T-helper 9 cell (primary cell): ENCODE results near the gene SNX9.
"Not testable (repeated sequence)": the region's sequence is repeated elsewhere in the genome, so short reads cannot be mapped to it uniquely, and the experiment has no call there.

Experiments used
- DNase-seq: peaks from one replicate; pipeline ENCODE4 v3.0.0-alpha.2; 2020

The SNX9 gene

DNA sequence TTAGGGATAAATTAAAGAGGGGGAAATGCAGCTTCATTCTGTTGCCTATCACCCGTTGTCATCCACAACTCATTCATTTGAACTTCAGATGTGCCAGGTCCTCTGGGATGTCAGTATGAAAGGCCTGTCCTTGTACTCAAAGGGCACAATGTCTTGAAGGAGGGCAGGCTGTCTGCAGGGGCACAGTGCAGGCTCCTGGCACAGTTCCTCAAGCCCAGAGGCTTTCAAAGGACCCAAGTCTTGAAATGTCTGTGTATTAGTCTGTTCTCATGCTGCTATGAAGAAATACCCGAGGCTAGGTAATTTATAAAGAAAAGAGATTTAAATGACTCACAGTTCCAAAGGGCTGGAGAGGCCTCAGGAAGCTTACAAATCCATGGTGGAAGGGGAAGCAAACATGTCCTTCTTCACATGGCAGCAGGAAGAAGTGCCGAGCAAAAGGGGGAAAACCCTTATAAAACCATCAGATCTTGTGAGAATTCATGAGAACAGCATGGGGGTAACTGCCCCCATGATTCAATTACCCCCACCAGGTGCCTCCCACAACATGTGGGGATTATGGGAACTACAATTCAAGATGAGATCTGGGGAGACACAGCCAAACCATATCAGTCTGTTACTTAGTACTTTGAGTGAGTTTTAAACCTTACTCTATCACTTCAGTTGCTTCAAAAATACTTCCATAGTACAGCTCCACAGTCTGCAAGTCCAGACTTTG, 9.4 kb downstream of the SNX9 start:
- DNase-seq = no peak

DNA sequence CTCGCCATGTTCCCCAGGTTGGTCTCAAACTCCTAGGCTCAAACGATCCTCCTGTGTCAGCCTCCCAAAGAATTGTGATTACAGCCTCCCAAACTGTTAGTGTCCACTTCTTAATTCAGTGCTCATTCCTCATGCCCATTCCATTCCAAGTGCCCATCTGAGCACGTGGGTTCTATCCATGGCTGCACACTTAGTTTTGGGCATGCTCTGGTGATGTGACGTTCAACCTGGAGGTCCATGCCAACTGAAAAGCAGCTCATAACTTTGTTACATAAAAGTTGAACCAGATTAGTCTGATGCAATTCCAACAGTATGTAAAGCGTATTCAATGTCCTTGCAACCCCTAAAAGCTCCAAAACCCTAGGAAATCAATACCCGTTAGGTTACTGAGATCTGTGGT, 11.5 kb downstream of the SNX9 start:
- DNase-seq = no peak

DNA sequence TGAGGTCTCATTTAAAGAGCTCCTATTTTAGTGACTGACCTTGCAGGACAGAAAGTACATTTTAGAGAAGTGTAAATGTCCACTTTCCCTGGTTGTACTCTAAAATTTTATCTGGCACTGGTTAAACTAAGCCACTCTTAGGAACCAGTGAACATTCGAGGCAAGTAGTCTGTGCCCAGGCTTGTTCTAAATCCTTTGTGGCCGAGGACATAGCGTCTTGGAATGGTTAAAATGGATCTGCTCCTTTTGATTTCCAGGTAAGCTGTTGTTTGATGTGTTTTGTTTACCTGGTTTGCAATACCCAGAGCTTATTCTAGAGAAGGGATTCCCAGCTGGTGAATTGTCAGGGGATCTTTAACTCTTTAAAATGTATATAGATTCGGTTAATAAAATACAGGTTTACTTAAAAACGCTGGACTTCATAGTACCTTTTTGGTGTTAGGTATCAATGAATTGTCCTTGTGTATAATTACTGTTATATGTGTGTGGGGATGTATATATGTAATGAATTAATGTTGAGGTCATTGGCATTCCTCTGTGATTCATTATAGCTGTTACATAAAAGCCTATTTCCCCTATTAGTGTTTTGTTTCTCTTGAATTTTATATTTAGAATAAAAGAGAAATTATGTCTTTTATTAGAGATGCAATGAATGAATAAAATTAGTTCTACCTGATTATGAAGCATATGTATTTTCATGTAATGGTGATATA, 15.8 kb downstream of the SNX9 start:
- DNase-seq = no peak

DNA sequence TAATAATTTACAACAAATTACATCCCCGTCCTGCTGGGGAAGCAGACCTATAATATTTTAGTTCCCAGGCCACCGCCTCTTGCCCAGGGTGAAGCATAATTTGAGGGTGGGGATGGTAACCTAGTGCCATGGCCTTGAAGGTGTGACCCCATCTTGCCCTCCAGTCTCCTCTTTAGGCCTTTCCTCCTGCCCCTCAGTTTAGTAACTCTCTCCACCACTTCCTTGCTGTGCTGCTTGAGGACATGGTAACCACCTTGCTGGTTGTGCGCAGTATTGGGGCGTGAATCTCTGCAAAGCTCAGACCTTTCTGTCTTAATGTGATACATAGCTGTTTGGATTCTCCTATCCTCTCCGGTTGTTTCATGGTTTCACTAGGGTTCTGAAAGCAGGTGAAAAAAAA, 16.6 kb downstream of the SNX9 start:
- DNase-seq = no peak

DNA sequence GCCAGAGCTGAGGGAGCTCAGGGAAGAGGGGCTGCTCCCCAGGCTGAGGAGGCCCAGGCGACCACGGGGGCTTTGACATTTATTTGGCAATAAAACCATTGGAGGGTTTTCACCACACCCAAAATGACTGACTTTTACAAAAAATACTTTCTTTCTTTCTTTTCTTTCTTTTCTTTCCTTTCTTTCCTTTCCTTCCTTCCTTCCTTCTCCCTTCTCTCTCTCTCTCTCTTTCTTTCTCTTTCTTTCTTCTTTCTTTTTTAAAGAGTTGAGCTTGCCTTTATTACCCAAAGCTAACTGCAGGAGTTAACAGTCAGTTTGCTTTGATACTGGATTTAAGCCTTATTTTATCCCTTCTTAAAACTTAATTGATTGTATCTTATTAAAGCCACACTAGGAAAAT, 17.2 kb downstream of the SNX9 start:
- no peak for DNase-seq

DNA sequence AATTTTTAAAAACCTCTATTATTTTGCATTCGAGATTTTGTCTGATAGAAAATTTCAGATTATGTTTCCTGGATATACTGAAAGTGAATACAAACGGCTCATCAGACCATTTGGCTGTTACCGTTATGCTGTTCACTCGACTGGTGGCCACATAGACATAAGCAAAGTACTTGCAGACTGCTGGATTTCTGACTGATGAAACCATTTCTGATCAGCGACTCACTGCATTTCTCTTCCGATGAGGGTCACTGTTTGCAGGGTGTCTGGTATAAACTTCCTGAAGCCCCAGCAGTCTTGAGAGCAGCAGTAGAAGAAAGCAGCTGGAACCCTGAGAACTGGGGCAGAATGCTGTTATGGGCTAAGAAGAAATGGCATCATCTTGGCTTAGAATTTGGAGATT, 17.7 kb downstream of the SNX9 start:
- no peak for DNase-seq

DNA sequence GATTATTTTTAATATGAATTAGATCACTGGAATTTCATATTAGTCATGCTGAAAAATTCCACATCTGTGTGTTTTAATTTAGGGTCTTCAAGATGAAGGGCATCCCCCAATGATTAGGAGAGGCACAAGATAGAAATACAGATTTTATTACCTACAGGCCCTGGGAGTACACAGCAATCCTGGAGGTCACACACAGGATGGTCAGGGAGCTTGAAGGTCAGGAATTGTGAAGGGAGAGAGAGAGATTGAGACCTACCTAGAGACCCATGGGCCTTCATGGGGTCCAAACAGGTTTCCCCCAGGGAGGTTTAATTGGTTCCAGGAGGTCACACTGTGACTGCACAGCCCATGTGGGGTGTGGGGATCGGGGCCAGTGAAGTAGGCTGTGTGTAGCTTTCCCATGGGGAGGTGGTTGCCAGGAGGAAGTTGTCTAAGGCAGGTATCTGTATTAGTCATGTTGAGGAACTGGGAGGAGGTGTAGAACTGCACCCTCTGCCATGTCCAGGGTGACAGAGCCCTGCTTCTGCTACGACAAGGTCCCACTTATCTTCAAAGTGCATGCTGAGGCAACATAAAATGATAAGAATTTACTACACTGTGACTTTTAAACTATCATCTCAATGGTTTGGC, 18.3 kb downstream of the SNX9 start:
- DNase-seq = no peak

DNA sequence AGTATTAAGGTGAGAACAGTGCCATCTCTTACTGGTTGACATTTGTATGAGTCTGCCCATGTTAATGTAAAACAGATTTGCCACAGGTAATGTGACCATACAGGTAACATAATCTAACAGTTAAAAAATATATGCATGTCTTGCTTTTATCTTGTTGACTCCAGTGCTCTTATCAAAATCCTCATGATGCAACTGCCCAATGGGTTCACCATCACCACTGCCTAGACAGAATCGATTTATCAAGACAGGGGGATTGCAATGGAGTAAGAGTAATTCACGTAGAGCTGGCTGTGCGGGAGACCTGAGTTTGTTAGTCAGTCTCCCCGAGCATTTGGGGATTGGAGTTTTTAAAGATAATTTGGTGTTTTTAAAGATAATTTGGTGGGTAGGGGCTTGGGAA, 19.2 kb downstream of the SNX9 start:
- no peak for DNase-seq

DNA sequence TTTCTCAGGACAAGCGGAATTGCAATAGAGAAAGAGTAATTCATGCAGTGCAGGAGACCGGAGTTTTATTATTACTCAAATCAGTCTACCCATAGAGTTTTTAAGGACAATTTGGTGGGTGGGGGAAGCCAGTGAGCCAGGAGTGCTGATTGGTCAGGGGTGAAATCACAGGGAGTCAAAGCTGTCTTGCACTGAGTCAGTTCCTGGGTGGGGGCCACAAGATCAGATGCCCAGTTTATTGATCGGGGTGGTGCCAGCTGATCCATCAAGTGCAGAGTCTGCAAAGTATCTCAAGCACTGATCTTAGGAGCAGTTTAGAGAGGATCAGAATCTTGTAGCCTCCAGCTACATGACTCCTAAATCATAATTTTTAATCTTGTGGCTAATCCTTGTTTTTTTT, 21.1 kb downstream of the SNX9 start:
- not testable (repeated sequence) for DNase-seq

DNA sequence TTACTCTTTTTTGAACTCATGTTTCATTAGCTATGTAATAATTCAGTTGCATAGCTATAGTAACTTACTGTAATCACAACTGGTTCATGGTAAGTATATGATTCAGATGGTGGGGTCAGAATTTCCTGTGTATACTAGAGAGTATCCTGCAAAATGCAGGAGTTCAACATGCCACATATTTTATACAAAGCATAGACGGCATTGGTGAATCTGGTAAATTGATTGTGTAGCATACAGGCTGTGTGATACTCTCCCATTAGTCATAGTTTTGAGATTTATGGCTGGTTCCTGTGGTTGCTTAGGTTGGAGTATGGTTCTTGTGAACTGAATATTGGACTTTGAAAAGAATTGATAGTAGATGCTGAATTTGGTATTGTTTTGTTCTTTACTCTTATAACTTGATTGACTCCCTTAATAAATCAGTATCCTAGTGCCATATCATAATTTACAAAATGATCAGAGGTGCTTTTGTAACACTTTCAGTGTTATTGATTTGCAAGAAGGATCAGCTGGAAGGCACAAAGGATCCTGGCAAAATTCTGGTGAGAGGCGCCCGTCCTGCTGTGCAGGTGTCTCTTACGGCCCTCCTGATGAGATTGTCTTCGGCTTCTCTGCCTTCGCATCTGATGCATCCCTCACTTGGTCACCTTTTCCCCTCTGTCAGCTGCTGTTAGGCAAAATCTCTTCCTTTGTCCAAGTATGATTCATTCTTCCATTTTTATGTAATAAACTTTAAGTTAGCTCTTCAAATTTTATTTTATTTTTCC, 22.6 kb downstream of the SNX9 start:
- DNase-seq = no peak

DNA sequence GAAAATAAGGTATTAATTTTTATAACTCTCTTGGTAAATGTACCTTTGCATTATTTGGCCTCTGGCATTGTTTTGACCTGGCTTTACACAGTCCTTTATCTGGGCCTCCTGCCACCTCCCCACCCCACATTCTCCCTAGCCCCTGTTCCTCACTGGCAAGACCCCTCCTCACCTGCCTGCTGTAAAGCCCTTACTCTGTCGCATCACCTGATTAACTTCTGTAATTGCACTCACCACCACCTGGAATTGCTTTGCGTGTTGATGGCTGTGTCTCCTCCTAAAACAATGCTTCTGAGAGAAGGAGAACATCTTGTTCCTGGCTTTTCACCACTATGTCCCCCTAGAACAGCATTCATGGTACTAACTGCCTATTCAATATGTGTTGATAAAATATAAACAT, 24.8 kb downstream of the SNX9 start:
- DNase-seq = no peak

DNA sequence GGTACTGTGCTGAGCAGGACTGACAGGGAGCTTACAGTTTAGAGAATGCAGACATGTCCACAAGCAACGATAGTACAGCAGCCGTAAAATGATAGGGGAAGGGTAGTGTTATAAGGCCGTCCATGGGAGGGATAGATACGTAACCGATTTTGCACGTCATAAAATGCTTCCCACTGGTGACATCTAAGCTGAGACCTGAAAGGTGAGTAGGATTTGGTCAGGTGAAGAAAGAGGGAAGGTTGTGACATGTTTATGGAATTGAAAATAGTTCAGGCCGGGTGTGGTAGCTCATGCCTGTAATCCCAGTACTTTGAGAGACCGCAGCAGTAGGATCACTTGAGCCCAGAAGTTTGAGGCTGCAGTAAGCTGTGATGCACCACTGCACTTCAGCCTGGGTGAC, 25.6 kb downstream of the SNX9 start:
- DNase-seq = no peak

DNA sequence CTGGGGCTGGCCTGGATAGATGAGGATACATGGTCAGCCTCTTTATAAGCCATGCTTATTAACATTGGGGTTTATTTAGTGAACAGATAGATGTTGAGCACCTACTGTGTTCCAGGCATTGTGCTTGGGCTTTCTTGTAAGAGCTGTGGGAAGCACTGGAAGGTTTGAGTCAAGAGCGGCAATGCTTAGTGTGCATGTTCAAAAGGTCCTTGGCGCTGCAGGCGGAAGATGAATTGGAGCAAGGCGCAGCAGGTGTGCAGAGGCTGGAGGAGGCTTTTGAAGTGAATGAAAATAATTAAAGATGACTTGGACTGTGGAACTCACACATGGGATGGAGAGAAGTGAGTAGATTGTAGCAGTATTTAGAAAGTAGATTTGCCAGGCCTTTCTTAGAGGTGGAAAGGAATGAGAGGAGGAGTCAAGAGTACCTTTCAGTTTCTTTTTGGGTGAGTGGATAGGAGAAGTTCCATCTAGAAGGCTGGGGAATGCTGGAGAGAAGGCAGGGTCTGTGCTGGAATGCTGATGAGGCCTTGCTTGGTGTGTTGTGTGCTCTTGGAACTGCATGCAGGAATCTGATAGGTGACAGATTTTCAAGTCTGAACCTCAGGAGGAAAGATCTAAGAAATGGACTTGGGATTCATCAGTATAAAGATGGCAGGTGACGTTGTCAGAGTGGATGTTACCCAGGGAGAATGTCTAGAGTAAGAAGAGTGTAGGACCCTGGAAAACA, 26.4 kb downstream of the SNX9 start:
- DNase-seq = no peak

DNA sequence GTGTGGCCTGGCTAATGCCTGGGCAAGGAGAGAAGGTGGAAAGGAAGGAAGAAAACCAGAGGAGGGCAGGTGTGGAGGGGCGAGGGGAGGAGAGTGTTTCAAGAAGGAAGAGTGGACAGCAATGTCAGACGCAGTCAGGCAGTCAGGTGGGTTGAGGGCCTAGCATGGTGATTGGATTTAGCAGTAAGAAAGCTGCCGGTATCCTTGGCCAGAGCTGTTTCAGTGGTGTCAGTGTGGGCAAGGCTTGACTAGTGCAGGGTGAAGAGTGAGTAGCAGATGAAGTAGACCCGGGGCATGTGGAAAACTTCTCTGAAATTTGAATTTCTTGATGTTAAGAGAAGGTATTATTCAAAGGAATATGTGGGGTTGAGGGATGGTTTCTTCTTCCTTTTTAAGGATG, 27.0 kb downstream of the SNX9 start:
- no peak for DNase-seq

DNA sequence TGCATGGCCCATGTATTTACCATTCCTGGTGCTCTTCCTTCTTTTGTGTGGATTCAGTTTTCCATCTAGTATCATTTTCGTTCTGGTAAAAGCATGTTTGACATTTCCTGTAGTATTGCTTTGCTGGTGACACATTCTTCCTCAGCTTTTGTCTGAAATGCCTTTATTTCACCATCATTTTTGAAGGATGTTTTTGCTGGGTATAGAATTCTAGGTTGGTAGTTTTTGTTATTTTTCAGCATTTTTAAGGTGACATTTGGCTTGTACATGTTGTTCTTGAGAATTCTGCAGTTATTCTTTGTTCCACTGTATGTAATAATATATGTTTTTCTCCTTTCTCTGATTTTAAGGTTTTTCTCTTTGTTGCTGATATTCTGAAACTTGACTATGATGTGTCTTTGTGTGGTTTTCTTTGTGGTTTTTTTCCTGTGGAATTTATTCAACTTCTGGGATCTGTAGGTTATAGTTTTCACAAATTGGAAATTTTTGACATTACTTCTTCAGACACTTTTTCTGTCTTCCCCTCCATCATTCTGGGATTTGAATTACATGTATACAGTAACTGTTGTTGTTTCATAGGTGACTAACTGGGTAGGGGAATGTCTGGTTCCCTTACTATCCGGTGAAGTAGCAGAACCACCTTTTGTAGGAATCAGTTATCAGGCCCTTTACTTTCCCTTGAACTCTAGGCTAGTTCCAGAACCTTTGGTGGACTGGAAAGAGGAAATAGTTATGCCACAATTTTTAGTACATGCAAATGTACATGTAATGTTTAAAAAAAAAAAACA, 30.2 kb downstream of the SNX9 start:
- DNase-seq = no peak

DNA sequence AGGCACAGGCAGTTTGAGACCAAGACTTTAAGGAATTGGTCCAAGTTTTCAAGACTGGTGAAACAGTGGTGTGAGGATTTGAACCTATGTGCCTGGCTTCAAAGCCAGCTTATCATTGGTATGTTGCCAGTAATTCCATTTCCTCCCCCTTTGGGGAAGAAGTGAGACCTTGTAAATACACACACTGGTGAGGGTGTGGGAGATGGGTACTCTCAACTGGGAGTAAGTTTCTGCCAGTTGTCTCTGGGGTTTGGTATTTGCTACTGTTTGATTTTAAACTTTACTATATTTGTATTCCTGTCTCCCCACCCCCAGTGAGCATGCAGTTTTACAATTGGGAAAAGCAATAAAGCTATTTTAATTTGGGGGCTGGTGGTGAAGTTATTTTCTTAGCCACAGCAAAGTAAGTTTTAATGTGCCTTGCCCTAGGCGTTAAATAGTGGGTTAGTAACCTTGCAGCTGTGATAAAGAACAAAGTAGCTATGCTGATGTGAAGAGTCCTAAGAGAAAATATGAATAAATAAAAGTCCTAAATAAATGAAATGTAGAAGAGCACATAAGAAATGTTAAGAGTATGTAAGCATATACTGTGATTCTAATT, 31.0 kb downstream of the SNX9 start:
- no peak for DNase-seq

DNA sequence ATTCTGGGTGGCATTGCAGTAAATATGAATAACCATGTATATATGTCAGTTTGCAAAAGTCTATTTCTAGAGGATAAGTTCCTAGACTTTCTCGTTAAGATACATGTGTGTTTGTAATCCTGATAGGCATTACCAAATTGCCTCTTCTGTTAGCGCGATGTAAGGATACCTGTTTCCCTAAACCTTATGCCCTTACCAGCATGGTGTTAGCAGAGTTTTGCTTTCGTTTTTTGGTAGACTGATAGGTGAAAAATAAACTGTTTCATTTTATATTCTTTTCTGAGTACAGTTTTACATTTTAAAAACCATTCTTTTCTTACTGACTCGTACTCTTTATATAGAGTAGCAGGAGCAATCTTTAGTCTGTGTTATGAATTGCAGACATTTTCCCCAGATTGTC, 32.3 kb downstream of the SNX9 start:
- no peak for DNase-seq

DNA sequence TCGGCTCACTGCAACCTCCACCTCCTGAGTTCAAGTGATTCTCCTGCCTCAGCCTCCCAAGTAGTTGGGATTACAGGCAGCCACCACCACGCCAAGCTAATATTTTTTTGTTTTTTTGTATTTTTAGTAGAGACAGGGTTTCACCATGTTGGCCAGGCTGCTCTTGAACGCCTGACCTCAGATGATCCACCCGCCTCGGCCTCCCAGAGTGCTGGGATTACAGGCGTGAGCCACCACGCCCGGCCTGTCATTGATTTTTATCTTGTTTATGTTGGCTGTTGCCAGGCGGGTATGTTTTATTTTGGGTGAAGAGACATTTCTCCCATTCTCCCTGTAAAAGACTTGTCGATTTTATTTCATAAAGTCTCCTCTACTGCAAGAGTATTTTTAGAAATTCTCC, 32.8 kb downstream of the SNX9 start:
- not testable (repeated sequence) for DNase-seq

DNA sequence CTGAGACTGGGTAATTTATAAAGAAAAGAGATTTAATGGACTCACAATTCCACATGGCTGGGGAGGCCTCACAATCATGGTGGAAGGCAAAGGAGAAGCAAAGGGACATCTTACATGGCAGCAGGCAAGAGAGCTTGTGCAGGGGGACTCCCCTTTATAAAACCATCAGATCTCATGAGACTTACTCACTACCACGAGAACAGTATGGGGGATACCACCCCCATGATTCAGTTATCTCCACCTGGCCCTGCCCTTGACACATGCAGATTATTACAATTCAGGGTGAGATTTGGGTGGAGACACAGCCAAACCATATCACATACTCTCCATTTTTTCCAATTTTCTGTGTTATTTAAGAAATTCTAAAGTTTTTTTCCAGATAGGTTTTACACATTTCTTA, 35.6 kb downstream of the SNX9 start:
- DNase-seq = not testable (repeated sequence)

DNA sequence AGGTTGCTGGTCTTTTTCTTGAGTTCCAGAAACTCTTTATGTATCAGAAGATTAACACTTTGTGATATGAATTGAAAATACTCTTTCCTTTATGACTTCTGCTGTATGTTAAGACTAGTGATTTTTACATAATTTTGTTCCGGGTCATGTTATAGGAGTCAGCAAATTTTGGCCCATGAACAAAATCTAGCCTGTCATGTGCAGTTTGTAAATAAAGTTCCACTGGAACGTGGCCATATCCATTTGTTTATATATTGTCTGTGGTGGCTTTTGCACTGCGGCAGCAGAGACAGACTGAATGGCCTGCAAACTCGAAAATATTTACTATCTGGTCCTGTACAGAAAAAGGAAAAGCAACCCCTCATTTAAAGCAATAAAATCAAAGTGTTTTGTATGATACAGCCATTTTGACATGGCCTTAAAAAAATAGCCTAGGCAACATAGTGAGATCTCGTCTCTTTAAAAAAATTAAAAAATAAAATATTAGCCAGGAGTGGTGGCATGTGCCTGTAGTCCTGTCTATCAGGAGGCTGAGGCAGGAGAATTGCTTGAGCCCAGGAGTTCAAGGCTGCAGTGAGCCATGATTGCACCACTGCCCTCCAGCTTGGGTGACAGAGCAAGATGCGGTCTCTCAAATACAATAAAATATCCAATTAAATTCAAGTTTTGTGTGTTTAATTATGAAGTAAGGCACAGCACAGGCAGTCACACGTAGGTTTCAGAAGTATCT, 36.9 kb downstream of the SNX9 start:
- DNase-seq = no peak

DNA sequence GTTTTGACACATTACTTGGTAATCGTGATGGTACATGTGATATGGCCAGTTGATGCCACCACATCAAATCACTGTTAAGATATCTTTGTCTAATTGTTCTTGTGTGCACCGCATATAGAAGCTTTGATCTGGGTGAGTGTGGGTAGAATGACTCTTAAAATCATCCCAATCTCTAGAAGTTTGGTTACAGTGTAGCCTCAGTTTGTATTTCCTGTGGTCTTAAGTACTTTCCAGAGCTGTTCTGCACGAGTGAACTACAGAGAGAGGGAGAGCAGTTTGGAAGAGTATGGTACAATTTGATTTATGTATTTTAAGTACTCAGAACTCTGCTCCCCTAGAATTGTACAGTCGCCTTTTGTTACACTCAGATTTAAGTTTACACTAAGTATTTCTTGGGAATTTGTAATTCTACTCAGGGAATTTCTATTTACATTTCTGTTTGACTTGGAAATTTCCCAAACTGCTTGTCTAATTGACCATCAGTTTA, 37.5 kb downstream of the SNX9 start:
- no peak for DNase-seq
